ENCODE measurements around the gene SCYGR2.

The SCYGR2 gene

GRCh38 chr2:227612546-227613271 is 14.0 kb downstream of the SCYGR2 start:
- DNase-seq (ENCODE audit: low read depth, low spot score): no peak

DNA sequence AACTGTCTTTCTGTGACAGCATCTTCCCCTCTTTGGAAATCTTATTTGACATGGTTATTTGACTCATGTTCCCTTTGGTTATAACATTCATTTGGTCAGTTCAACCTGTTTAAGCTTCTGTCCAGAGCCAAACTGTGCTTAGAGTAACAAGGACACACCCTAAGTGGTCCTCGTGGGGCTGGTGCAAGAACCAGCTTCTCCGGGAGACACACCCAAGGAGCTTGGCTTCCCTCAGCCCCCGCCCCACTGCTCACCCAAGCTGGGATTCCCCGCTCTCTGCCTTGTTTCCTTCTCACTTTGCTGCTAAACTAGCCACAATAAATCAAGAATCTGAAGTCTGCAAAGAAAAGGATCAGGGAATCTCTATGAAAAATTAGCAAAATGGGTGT is 14.6 kb downstream of the SCYGR2 start:
- no peak for DNase-seq (ENCODE audit: low read depth, low spot score)

DNA sequence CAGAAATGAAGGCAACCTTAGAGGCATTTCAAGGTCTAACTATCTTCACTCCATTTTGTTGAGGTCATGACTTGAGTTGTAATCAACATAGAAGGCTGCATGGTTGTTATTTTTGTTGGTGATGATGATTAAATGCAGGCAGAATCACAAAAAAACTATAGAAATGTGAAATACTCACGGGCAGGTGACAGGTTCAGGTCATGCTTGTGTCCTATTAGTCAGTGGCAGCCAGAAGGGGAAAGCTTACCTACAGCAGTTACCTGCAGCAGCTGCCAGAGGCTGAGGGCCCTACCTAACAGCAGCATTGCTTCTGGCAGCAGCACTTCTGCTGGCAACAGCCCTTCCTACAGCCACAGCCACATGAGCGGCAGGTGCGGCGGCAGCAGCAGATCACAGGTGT is 15.6 kb downstream of the SCYGR2 start:
- no peak for DNase-seq (ENCODE audit: low read depth, low spot score)

DNA sequence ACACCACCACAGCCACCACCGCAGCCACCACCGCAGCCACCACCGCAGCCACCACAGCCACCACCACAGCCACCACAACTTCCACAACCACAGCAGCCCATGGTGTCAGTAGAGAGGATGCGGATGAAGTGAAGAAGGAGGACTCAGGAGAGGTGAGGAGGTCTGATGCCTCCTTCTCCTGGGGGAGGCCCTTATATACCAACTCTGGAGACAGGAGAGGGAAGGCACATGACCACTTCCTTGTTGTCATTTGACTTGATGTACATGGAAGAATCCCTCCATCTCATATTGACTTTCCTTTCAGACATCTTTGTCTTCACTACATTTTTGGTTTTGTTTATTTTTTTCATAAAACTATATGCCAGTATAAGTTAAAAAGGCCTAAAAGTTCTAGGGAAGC is 16.0 kb downstream of the SCYGR2 start, which contains the start of gene SCYGR3:
SCYGR3 (minus strand) TSS at position 101 of the 400 bp plus-strand sequence; CDS start at position 101, 0 bp downstream.
- DNase-seq (ENCODE audit: low read depth, low spot score): no peak

GRCh38 chr2:227615181-227615580 is 16.5 kb downstream of the SCYGR2 start:
- DNase-seq (ENCODE audit: low read depth, low spot score): no peak

- no peak for DNase-seq (ENCODE audit: low read depth, low spot score)
Observed at GRCh38 chr2:227615906-227616305, 17.2 kb downstream of the SCYGR2 start.

- no peak for DNase-seq (ENCODE audit: low read depth, low spot score)
Observed at GRCh38 chr2:227616631-227617030, 17.9 kb downstream of the SCYGR2 start.

- DNase-seq (ENCODE audit: low read depth, low spot score): no peak
Observed at GRCh38 chr2:227617316-227618230, 18.9 kb downstream of the SCYGR2 start, which contains the start of gene SCYGR4. Gene SCYGR4, plus strand, starts transcription at chr2:227617498. Its CDS starts 0 bp downstream, at chr2:227617498.

GRCh38 chr2:227623226-227623625 is 24.5 kb downstream of the SCYGR2 start:
- no peak for DNase-seq (ENCODE audit: low read depth, low spot score)

- DNase-seq (ENCODE audit: low read depth, low spot score): no peak
Observed at GRCh38 chr2:227625420-227625819, 26.7 kb downstream of the SCYGR2 start.

GRCh38 chr2:227626580-227627151 is 28.0 kb downstream of the SCYGR2 start:
- no peak for DNase-seq (ENCODE audit: low read depth, low spot score)

- no peak for DNase-seq (ENCODE audit: low read depth, low spot score)
Observed at GRCh38 chr2:227627769-227628168, 29.1 kb downstream of the SCYGR2 start.

DNA sequence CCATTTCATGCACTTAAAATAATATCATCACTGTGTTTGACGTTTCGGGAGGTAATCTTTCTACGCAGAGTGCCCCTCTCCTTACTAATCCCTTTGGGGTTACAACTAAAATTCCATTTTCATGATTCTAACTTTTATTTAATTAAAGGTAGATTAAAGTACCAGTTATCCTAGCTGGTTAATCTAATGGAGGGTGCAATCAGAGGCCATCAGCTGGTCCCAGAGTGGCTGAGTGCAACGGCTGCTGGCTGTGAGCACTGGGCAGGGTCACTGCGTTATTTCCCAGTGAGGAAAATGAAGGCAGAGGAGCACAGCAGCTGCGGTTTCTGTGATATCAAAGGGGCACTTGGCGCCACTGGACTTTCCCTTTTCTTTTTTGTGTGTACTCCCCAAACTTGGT is 30.7 kb downstream of the SCYGR2 start:
- no peak for DNase-seq (ENCODE audit: low read depth, low spot score)

DNA sequence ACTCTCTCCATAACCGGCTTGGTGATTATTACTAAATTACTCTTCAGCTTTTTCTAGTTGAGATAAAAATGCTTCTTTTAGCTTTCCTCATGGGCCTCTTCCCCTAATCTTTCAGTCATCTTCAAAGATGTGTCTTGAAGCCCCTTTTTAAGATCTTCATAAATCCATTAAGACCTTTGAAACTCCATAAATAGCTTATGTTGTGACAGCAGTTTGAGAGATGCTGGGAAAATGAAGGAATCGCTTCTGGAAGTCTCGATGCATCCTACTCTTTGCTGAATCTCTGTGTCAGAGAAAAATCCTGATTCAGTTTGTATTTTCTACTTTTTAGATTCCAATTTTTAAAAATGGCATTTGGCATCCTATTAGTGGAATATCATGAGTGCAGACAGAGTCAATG is 31.6 kb downstream of the SCYGR2 start:
- DNase-seq (ENCODE audit: low read depth, low spot score): no peak

- DNase-seq (ENCODE audit: low read depth, low spot score): no peak
Observed at GRCh38 chr2:227632827-227633226, 34.1 kb downstream of the SCYGR2 start.

DNA sequence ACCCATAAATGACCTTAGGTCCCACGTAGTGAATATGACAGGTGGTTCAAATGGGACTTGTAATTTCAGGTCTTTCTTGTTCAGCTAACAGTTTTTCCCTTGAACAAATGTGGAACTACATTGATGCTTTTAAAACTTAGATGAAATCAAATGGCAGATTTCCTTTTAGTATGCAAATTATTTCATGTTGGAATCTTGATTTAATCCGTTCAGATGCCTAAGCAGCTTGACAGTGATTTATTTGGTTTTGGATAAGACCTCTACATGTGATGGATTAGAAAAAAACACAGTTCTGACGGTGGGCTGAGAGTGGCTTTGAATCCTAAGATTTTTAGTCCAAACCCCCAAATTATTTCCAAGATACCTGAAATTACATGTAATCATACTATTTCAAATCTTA is 35.5 kb downstream of the SCYGR2 start:
- no peak for DNase-seq (ENCODE audit: low read depth, low spot score)

DNA sequence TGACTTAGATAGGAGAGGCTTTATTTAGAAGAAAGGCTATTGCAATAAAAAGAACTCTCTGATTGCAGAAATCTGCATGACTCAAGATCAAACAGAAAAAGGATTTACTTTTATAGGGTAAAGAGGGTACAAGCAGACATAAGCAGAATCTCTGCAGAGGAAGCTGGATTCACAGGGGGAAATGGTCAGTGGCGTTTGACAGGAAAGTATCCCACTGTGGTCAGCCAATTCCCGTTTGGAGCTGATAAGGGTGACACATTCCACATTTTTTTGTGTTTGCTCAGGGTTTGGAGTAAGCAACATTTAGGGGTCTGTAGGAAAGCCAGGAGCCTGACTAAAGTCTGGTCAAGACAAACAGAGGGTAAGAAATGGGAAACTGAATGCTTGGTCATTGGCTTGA is 44.0 kb downstream of the SCYGR2 start:
- no peak for DNase-seq (ENCODE audit: low read depth, low spot score)

DNA sequence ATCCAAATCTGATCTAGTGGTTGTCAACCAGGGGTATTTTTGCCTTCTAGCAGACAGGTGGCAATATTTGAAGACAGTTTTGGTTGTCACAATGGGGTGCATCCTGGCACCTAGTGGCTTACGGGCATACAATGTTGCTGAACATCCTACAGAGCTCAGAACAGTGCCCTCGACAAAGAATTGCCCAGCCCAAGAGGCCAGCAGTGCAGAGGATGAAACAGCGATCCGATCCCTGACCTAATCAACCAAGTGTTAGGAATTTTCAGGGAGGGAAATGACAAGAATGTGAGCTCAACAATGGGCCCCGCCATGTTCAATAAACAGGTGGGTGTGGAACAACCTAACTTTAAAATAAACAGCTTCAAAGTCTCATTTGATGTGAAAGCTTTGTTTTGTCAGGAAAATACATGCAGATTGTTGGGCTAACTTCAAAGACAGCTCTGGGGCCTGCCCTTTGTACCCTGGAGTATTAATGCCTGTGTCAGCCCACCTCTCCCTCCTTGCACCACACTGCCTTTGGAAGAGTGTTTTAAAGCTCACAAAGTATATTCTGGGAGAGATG is 45.4 kb downstream of the SCYGR2 start:
- no peak for DNase-seq (ENCODE audit: low read depth, low spot score)
